Keratinocyte (primary cell): ENCODE results near the gene DENND1A. TPM values are rescaled to one million over a fixed set of nuclear protein-coding genes. Genes with fewer than 3 reads are reported as not detected.

Experiments
- DNase-seq: peaks from one replicate; pipeline ENCODE4 v3.0.0-alpha.2; 2011; ENCODE audit warnings: low read depth, missing footprints, low spot score
- FAIRE-seq: peaks from 2 replicates; lab custom pipeline; 2011; peaks lifted over from hg19 to GRCh38; lab: Jason Lieb, UNC
- H2AFZ ChIP-seq: 2 replicates; pipeline ENCODE4 v1.6.0; 2012; ENCODE audit warnings: low read length, control low read depth, inconsistent platforms; ENCODE audit not compliant: control insufficient read depth
- H3K27ac ChIP-seq: 2 replicates; pipeline ENCODE4 v1.5.1; 2011; ENCODE audit warnings: low read length; ENCODE audit not compliant: control insufficient read depth, insufficient read depth
- H3K27me3 ChIP-seq: 3 replicates; pipeline ENCODE4 v1.6.0; 2011; ENCODE audit warnings: low read length; ENCODE audit not compliant: control insufficient read depth, insufficient read depth; ENCODE audit errors: extremely low read depth
- H3K36me3 ChIP-seq, 2 experiments: 2 replicates in 1 of 2; 3 replicates in 1 of 2; pipeline ENCODE4 v1.5.1; 2011; ENCODE audit warnings: low read length in 2 of 2, mild to moderate bottlenecking in 1 of 2; ENCODE audit not compliant: control insufficient read depth in 2 of 2, insufficient read depth in 2 of 2; ENCODE audit errors: extremely low read depth in 1 of 2
- H3K4me1 ChIP-seq: 3 replicates; pipeline ENCODE4 v1.5.1; 2011; ENCODE audit warnings: low read length; ENCODE audit not compliant: control insufficient read depth, insufficient read depth; ENCODE audit errors: extremely low read depth
- H3K4me2 ChIP-seq: 3 replicates; pipeline ENCODE4 v1.6.0; 2011; ENCODE audit warnings: low read depth, low read length; ENCODE audit not compliant: control insufficient read depth, insufficient read depth; ENCODE audit errors: extremely low read depth
- H3K4me3 ChIP-seq, 3 experiments: fragments of 200-600 bp in 1 of 3; sonication (generic) in 1 of 3; 2 replicates in 2 of 3; 3 replicates in 1 of 3; pipeline ENCODE4 v1.5.1; 2011 to 2016; ENCODE audit warnings: low read length in 3 of 3, mild to moderate bottlenecking in 3 of 3, control low read depth in 2 of 3, inconsistent platforms in 1 of 3, low read depth in 1 of 3, mixed read lengths in 1 of 3, mixed run types in 1 of 3, moderate library complexity in 1 of 3; ENCODE audit not compliant: control insufficient read depth in 2 of 3, insufficient read depth in 2 of 3; ENCODE audit errors: extremely low read depth in 1 of 3
- H3K79me2 ChIP-seq: 2 replicates; pipeline ENCODE4 v1.6.0; 2012; ENCODE audit warnings: low read length; ENCODE audit not compliant: control insufficient read depth, insufficient read depth
- H3K9ac ChIP-seq: 3 replicates; pipeline ENCODE4 v1.6.0; 2011; ENCODE audit warnings: low read length; ENCODE audit not compliant: control insufficient read depth, insufficient read depth; ENCODE audit errors: extremely low read depth
- H3K9me1 ChIP-seq: 3 replicates; pipeline ENCODE4 v1.6.0; 2011; ENCODE audit warnings: low read length; ENCODE audit not compliant: control insufficient read depth, insufficient read depth; ENCODE audit errors: extremely low read depth
- H3K9me3 ChIP-seq: 2 replicates; pipeline ENCODE4 v1.5.1; 2012; ENCODE audit warnings: low read depth, low read length; ENCODE audit not compliant: control insufficient read depth
- H4K20me1 ChIP-seq: 3 replicates; pipeline ENCODE4 v1.6.0; 2011; ENCODE audit warnings: low read length; ENCODE audit not compliant: control insufficient read depth, insufficient read depth; ENCODE audit errors: extremely low read depth
- EZH2 ChIP-seq: IDR thresholded peaks from one replicate; pipeline ENCODE4 v1.6.1; 2012; ENCODE audit warnings: inconsistent platforms, mild to moderate bottlenecking, low read length, moderate library complexity
- dilution Hi-C: fragments of 300-500 bp; cut with MboI; formaldehyde crosslinking; loops from one replicate; pipeline ENCODE4 v1.7.0; 2020; ENCODE audit warnings: low sequenced_read_pairs; ENCODE audit not compliant: extremely low pct_ligation_motif_present
- polyA plus RNA-seq, 5 experiments: library from polyadenylated mRNA; depleted of rRNA in 3 of 5; stranded (reverse) in 3 of 5; stranded (forward) in 1 of 5; unstranded in 1 of 5; fragments of >200 nt; gene quantifications; 1 replicate in 1 of 5; 2 replicates in 3 of 5; 3 replicates in 1 of 5; pipeline versions ENCODE4 v1.2.1 to v1.2.3, GENCODE V29; 2011 to 2012; ENCODE audit warnings: missing spikeins in 2 of 5, low read depth in 1 of 5, low replicate concordance in 1 of 5
- TF ChIP-seq, protein P1 (sequence below), 3 experiments: IDR thresholded peaks in 1 of 3; conservative IDR thresholded peaks in 1 of 3; optimal IDR thresholded peaks in 1 of 3; 2 replicates in 2 of 3; 3 replicates in 1 of 3; pipeline versions ENCODE3 to v1.5.1; 2011; ENCODE audit warnings: low read length in 3 of 3, mild to moderate bottlenecking in 3 of 3, moderate library complexity in 2 of 3, control low read depth in 1 of 3, inconsistent platforms in 1 of 3; ENCODE audit not compliant: insufficient read depth in 2 of 3; ENCODE audit errors: extremely low read depth in 1 of 3

The DENND1A gene
- polyA plus RNA-seq, 1 donor (not counting 4 experiments of a cell fraction or from before 2014, with no cell fraction given): 13.0 TPM

DNA sequence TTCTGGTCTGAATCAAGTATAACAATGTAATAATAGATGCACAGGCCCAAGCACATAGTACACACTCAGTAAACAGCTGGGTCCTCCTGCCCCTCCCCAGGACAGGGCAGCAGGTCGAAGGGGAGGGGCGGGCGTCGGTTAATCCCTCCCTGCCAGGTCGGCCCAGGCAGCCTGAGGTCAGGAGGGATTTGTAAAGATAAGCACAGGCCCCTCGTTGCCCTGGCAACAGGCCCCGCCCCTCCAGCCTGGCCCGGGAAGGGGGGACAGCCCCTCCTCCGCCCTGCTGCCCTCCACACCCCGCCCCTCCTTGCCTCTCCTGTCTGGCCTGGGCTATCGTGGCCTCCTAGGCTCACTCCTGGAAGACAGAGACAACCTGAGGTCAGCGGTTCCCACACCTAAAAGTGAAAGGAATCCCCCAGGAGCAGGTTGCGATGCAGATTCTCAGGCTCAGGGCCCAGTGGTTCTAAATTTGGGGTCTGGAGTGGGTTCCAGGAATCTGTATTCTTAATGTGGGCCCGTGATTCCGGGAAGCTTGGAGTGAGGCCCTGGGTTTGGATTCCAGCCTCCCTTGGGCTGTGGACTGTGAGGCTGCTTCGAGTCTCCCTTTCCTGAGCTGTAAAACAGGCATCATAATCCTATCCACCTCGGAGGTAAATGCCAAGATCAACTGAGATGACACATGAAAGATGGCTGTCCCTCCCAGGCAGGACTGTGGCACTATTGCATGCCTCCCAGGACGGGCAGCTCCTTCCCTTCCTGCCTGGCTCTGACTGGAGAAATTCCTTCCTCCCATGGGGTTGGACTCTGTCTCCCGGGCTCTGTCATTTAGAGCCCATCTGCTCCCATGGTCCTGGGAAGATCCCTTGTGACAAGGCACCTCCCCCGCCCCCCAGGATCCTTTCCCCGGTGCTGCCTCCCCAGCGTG, 569.5 kb downstream of the DENND1A start:
- DNase-seq (no peak), FAIRE-seq (no peak)
- no peak overlapping the region for H3K4me2 ChIP-seq
- no peak overlapping the region for H2AFZ ChIP-seq
- H3K4me1 ChIP-seq: no peaks in the 10 kb centered on the region
- H3K27ac ChIP-seq: no peak overlapping the region
- H3K9me3 ChIP-seq: no peaks in the 10 kb centered on the region
- dilution Hi-C loops: no loop called here
- H3K9ac ChIP-seq: no peak overlapping the region
- no peaks in the 10 kb centered on the region for H3K79me2 ChIP-seq
- H3K9me1 ChIP-seq: no peaks in the 10 kb centered on the region
- H3K36me3 ChIP-seq: no peaks in the 10 kb centered on the region
- H3K27me3 ChIP-seq: peaks cover 4% of the 10 kb centered on the region
- H4K20me1 ChIP-seq: no peaks in the 10 kb centered on the region
- H3K4me3 ChIP-seq: no peak overlapping the region
- TF ChIP-seq, protein P1, sequence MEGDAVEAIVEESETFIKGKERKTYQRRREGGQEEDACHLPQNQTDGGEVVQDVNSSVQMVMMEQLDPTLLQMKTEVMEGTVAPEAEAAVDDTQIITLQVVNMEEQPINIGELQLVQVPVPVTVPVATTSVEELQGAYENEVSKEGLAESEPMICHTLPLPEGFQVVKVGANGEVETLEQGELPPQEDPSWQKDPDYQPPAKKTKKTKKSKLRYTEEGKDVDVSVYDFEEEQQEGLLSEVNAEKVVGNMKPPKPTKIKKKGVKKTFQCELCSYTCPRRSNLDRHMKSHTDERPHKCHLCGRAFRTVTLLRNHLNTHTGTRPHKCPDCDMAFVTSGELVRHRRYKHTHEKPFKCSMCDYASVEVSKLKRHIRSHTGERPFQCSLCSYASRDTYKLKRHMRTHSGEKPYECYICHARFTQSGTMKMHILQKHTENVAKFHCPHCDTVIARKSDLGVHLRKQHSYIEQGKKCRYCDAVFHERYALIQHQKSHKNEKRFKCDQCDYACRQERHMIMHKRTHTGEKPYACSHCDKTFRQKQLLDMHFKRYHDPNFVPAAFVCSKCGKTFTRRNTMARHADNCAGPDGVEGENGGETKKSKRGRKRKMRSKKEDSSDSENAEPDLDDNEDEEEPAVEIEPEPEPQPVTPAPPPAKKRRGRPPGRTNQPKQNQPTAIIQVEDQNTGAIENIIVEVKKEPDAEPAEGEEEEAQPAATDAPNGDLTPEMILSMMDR (optimal IDR thresholded peaks at IDR 0.05 in 1 of 3, IDR thresholded peaks at IDR 0.05 in 1 of 3, conservative IDR thresholded peaks at IDR 0.05 in 1 of 3; ENCODE audit: extremely low read depth in 1 of 3, insufficient read depth in 2 of 3, low read length in 3 of 3): no peak
- no peak for TF ChIP-seq EZH2

GRCh38 chr9:123359546-123359945, 570.4 kb downstream of the DENND1A start:
- peaks cover 4% of the 10 kb centered on the region for H3K27me3 ChIP-seq
- FAIRE-seq: no peak
- no peaks in the 10 kb centered on the region for H4K20me1 ChIP-seq
- no peak for TF ChIP-seq EZH2
- TF ChIP-seq, protein P1 (optimal IDR thresholded peaks at IDR 0.05 in 1 of 3, IDR thresholded peaks at IDR 0.05 in 1 of 3, conservative IDR thresholded peaks at IDR 0.05 in 1 of 3; ENCODE audit: extremely low read depth in 1 of 3, insufficient read depth in 2 of 3, low read length in 3 of 3): no peak
- H3K4me2 ChIP-seq: no peak overlapping the region
- H3K9ac ChIP-seq: no peak overlapping the region
- no peak overlapping the region for H3K27ac ChIP-seq
- no peaks in the 10 kb centered on the region for H3K9me1 ChIP-seq
- no peaks in the 10 kb centered on the region for H3K4me1 ChIP-seq
- no peaks in the 10 kb centered on the region for H3K9me3 ChIP-seq
- no peak overlapping the region for H2AFZ ChIP-seq
- dilution Hi-C loops: no loop called here
- H3K36me3 ChIP-seq: no peaks in the 10 kb centered on the region
- no peak overlapping the region for H3K4me3 ChIP-seq
- DNase-seq: no peak
- H3K79me2 ChIP-seq: no peaks in the 10 kb centered on the region
